ENCODE results near the gene APOL3. TPM values are rescaled to one million over a fixed set of nuclear protein-coding genes. Genes with fewer than 3 reads are reported as not detected.
"Not testable (repeated sequence)": the region's sequence is repeated elsewhere in the genome, so short reads cannot be mapped to it uniquely, and the experiment has no call there.

The APOL3 gene, protein sequence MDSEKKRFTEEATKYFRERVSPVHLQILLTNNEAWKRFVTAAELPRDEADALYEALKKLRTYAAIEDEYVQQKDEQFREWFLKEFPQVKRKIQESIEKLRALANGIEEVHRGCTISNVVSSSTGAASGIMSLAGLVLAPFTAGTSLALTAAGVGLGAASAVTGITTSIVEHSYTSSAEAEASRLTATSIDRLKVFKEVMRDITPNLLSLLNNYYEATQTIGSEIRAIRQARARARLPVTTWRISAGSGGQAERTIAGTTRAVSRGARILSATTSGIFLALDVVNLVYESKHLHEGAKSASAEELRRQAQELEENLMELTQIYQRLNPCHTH
- total RNA-seq (2014; rRNA removed; shearing (Covaris generic); ENCODE audit: low replicate concordance), result 11.8 and 17.6 TPM in 2 replicates

DNA sequence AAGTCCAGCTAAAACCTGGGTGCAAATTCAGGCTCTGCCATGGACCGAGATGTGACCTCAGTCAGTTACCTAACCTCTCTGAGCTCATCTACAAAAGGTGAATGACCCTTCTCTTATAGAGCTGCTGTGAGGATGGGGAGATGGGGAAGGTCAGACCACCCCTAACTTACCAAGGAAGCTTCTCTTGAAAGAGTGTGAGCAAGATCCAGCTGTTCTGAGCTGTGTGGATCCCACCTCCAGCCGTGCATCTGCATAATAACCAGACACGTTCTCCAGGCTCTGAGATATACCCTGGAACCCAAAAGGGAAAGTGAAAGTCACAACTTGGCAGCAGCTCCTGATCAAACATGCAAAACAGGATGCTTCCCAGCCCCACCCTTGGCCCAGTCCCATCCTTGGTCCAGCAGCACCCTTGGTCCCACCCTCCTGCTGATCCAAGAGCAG, at the start of gene APOL3:
Gene APOL3 (minus strand): TSS at position 257 of the 444 bp plus-strand sequence. CDS start 11,700 bp downstream, outside the sequence.
- Histone ChIP-seq H3K9me3 (no peaks in the 10 kb centered on the region), H3K36me3 (no peaks in the 10 kb centered on the region), H3K4me3 (peak within 1 kb of the TSS; percentile 43), H3K27me3 (no peaks in the 10 kb centered on the region)
- DNase-seq, result peak; percentile 85

DNA sequence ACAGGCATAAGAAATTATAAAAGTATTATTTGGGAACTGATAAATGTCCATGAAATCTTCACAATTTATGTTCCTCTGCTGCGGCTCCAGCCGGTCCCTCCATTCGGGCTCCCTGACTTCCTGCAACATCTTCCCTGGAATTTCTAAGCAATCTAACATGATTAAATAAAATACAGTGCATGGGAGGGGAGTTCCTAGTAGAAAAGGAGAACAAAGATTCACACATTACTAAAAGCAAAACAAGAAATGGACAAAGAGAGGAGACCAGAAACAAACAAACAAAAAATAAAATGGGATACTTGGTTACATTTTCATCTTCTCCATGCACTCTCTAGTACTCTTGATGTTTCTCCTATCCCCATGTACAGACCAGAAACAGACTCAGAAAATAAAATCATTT, 49.7 kb upstream of the APOL3 start:
- DNase-seq, result no peak
- no peaks in the 10 kb centered on the region for H3K9me3 ChIP-seq
- no peaks in the 10 kb centered on the region for H3K36me3 ChIP-seq
- H3K27me3 ChIP-seq, result no peaks in the 10 kb centered on the region
- H3K4me3 ChIP-seq, result no peak overlapping the region

DNA sequence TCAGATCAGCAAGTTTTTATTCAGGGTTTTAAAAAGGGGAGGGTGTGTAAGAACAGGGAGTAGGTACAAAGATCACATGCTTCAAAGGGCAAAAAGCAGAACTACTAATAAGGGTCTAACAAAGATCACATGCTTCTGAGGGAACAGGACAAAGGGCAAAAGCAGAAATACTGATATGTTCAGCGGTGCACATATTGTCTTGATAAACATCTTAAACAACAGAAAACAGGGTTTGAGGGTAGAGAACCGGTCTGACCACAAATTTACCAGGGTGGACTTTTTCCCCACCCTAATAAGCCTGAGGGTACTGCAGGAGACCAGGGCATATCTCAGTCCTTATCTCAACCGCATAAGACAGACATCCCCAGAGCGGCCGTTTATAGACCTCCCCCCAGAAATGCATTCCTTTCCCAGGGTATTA, 48.9 kb upstream of the APOL3 start:
- not testable (repeated sequence) for DNase-seq, H3K27me3 ChIP-seq, H3K9me3 ChIP-seq, H3K36me3 ChIP-seq, H3K4me3 ChIP-seq

DNA sequence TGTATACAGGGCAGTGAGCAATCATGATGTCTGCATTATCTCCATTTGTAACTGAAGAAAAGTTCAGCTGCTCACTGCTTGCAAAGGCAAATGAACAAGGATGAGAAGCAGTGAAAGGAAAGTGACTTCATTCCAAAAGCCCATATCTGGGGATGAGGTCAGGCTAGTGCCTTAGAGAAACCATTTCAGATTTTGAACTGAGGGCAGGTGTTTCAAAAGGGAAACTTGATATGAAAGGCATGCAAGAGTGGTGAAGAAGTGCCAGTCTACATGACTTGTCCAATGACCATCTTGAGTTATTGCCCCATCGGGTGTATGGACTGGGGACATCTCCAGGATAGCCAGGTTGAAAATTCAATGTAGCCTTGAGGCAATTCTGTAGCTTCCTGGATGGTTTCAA, 48.4 kb upstream of the APOL3 start:
- H3K4me3 ChIP-seq, result no peak overlapping the region
- H3K9me3 ChIP-seq, result no peaks in the 10 kb centered on the region
- H3K27me3 ChIP-seq, result no peaks in the 10 kb centered on the region
- DNase-seq, result no peak
- H3K36me3 ChIP-seq, result no peaks in the 10 kb centered on the region

DNA sequence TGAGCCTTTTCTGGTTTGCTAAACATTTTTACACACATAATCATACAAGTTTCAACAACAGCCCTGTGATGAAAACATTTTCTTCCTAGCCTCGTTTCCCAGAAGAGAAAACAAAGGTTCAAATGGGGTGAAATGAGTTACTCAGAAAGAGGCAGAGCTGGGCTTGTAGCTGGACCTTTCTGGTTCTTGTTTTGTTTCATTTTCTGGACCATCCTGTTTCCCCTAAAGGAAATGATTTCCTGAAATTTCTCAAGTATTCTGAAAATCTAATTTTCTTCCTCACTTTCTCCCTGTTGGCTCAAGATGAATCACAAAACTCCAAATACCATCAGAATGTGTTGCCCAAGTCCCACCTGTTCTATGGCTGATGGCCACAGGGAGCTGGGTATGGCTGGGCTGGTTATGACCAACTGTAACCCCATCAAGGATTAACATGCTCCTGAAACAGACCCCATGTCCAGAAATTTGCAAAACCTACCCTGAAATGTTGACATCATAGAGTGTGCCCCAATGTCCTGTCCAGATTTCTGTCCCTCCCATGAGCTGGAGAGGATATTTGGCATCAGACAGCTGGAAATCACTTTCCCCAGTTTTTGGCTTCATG, 47.7 kb upstream of the APOL3 start:
- H3K27me3 ChIP-seq, result no peaks in the 10 kb centered on the region
- H3K4me3 ChIP-seq, result no peak overlapping the region
- no peaks in the 10 kb centered on the region for H3K9me3 ChIP-seq
- DNase-seq, result no peak
- H3K36me3 ChIP-seq, result no peaks in the 10 kb centered on the region

DNA sequence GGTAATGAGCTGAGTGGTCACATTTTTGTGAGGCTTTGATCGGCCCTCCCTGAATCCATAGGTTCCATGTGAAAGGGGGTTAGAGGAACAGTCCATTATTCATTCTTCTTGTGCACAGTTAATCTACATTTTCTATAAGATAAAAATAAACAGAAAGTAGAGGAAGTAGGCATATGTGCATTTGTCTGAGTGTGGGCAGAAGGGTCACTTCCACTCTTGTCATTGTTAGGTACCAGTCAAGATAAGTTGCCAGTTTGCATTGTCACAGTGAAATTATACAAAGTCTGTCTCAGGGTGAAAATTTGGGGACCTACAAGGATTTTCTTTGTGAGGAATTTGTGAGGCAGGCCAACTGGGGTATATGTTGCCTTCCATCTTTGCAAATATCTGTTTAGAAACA, 45.7 kb upstream of the APOL3 start:
- Histone ChIP-seq H3K36me3 (no peaks in the 10 kb centered on the region), H3K9me3 (no peaks in the 10 kb centered on the region), H3K27me3 (no peaks in the 10 kb centered on the region), H3K4me3 (no peak overlapping the region)
- DNase-seq, result no peak

DNA sequence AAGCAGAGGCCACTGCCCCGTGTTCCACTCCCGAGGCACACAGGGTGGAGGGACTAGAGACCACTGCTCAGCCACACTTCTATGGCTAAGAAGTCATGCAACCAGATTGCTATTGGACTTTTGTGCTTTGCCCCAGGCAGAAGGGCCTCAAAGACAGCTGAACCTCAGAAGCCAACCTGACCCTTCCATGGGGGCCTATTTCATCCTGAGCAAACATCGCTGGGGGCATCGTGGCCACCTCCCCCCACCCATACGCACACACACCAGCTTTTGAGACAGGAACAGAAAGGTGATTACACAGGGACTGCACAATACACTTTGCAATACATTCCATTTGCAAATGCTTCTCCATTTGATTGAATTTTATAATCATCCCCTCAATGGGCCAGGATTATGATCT, 45.0 kb upstream of the APOL3 start:
- DNase-seq, H3K4me3 ChIP-seq, H3K36me3 ChIP-seq, H3K9me3 ChIP-seq, H3K27me3 ChIP-seq: not testable (repeated sequence)

DNA sequence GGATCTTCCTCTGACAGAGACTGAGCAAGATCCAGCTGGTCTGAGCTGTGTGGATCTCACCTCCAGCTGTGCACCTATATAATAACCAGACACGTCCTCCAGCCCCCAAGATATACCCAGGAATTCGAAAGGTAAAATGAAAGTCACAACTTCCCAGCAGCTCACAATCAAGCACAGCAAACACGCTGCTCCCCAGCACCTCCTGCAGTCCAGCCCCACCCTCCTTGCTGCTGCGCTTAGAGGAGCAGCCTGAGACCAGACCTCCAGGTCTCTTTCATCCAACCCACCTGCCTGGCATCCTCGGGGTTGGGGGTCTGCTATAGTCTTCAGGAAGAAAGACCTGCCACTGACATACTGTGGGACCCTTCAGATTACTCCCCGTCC, 44.1 kb upstream of the APOL3 start:
- no peak for DNase-seq
- Histone ChIP-seq H3K27me3 (no peaks in the 10 kb centered on the region), H3K36me3 (no peaks in the 10 kb centered on the region), H3K9me3 (no peaks in the 10 kb centered on the region), H3K4me3 (no peak overlapping the region)

DNA sequence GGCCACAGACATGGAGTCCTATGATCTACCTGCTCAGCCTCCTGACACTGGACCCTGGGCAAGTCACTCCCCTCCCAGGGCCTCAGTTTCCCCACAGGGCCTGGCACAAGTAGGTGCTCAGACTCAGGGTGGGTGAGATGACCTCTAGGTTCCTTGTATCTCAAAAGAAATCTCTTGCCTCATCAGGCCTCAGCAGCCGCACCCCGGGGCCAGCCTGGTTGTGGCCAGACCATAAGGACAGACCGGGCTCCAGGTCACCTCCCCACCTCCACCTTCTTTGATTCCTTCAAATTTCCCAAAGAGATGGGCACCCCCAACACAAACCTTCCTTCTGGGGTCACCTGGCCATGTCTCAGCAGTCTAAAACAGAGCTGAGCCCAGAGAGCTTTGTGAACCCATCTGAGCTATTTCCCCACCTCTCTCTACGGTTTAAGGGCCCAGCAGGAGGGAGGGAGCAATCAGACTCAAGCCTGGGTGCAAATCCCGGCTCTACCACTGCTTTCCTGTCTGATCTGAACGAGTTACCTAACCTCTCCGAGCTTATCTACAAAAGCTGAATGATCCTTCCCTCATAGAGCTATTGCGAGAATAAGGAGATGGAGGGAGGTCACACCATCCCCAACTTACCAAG, 43.6 kb upstream of the APOL3 start:
- Histone ChIP-seq H3K36me3 (no peaks in the 10 kb centered on the region), H3K27me3 (no peaks in the 10 kb centered on the region), H3K4me3 (no peak overlapping the region), H3K9me3 (no peaks in the 10 kb centered on the region)
- DNase-seq, result no peak

DNA sequence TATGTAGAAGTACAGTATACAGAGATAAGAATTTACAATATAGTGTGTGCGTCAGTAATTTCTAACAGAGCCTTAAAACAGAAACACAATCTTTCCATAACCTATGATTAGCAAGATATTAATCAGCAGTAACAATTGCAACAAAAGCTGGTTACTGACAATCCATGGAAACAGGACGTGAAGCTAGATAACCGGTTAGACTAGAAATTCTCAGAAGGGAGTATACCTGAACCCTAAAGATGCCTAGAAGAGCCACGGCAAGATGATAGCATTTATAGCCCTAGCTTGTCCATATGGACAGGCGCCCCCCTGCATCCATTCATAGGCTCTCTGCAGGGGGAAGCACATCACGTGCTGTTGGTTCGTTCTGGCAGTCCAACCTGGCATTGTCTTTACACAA, 42.9 kb upstream of the APOL3 start:
- not testable (repeated sequence) for DNase-seq, H3K27me3 ChIP-seq, H3K9me3 ChIP-seq, H3K4me3 ChIP-seq, H3K36me3 ChIP-seq

DNA sequence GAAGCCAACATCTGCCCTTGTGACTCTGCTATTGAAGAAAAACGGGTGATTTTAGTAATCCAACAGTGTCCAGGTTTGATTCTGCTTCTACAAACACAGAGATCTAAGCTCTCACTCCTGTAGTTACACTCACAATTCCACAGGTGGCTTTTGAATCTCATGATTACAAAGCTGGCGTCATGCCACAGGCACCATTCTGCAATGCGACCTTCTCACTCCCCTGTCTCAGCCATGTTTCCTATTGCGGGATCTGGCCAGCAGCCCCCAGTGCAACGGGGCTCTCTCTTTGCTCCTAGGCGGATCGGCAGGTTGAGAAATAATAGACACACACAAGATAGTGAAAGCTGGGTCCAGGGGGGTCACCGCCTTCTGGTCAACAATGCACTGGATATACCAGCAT, 42.4 kb upstream of the APOL3 start:
- H3K4me3 ChIP-seq, H3K27me3 ChIP-seq, DNase-seq, H3K9me3 ChIP-seq, H3K36me3 ChIP-seq: not testable (repeated sequence)

DNA sequence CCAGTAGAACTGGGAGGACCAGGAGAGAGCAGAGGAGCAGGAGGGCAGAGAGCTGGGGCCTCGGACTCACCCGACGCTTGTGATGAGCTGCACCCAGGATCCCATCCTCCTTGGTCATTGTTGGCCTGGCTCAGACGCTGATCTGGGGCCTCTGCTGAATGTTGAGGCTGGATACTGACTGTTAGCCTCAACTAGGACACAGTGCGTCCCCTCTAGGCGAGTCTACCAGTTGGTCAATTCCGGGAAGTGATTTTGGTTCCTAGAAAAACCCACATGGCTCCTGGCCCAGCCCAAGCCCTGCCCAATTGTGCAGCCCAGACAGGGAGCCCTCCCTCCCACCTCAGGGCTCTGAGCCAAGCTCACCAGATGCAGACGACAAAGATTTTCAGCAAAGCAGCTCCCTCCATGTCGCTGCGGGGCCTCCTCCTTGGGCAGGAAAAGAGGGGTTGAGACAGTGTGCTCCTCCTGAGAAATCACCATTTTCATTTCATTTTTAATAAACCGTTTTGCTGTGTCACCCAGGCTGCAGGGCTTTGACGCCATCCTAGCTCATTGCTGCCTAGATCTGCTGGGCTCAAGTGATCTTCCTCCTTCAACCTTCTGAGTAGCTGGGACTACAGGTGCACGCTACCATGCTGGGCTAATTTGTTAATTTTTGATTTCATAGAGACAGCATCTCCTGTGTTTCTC, 41.2 kb upstream of the APOL3 start, which contains the start of gene APOL4:
Gene APOL4 (minus strand): TSS at position 180 of the 690 bp plus-strand sequence. CDS start 75 bp downstream, at position 105.
- Histone ChIP-seq H3K9me3 (no peaks in the 10 kb centered on the region), H3K27me3 (no peaks in the 10 kb centered on the region), H3K36me3 (no peaks in the 10 kb centered on the region), H3K4me3 (no peak within 1 kb of the TSS)
- DNase-seq, result no peak

DNA sequence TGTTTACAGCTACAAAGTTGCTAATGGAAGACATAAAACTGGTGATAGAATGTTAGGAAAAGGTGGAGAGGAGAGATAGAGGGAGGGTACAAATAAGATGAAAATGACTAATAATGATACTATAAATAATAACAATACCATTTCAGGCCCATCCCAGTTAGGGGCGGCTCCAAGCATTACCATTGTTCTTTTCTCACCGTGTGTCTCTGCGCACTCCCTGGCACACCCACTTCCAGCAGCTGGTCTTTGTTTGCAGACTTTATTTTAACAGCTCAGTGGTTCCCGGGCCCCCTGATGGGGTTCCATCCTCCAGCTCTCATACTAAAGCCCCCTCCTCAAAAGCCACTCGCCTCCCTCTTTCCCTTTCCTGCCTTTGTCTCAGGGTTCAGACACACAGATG, 40.5 kb upstream of the APOL3 start:
- not testable (repeated sequence) for H3K4me3 ChIP-seq

DNA sequence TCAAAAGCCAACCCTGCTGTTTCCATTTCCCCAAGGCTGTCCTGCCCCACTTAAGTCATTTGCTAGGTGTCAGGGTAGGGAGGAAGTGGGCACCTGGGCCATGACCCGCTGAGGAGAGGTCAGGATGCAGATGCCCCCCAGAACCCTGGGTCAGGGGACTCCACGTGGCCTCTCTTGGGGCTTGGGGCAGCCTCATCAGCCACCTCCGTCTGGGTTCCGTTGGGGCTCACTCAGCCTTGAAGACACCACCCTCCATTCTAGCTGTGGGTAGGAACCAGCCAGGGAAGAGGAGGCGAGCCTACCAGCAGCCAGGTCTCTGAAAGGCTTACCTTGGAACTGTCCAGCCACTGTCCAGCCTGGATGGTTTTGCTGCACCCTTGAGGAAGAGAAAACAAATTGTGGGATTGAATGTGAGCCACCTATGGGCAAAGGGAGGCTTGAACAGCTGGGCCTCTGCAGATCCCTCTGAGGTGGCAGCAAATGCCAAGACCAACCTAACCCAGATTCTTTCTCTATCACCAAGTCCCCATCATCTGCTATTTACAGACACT, 38.5 kb upstream of the APOL3 start:
- no peaks in the 10 kb centered on the region for H3K27me3 ChIP-seq
- no peak for DNase-seq

More for the DNA sequence above, 40.5 kb upstream of the APOL3 start:
- H3K36me3 ChIP-seq, H3K9me3 ChIP-seq, H3K27me3 ChIP-seq, DNase-seq: not testable (repeated sequence)

DNA sequence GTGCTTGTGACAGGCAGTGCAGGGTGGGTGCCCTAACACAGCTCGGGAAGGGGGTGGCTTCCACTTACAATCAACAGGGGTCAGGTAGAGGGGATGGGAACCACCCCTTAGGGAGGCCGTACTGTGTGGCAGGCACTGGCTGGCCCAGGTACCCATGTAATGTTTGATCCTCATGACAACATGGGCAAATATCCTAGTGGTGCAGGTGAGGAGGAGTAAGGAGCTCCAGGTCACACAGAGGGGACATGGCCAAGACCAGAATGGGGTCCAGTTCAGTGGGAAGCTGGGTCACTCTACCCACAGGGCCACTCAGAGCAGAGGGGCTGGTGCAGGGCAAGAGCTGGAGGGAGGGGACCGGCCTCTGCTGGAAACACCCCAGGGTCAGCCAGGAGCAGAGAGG, 38.0 kb upstream of the APOL3 start:
- no peak for DNase-seq
- Histone ChIP-seq H3K9me3 (no peaks in the 10 kb centered on the region), H3K4me3 (no peak overlapping the region), H3K27me3 (no peaks in the 10 kb centered on the region), H3K36me3 (no peaks in the 10 kb centered on the region)

More for the DNA sequence above, 38.5 kb upstream of the APOL3 start:
- H3K4me3 ChIP-seq, result no peak overlapping the region
- no peaks in the 10 kb centered on the region for H3K36me3 ChIP-seq
- H3K9me3 ChIP-seq, result no peaks in the 10 kb centered on the region

DNA sequence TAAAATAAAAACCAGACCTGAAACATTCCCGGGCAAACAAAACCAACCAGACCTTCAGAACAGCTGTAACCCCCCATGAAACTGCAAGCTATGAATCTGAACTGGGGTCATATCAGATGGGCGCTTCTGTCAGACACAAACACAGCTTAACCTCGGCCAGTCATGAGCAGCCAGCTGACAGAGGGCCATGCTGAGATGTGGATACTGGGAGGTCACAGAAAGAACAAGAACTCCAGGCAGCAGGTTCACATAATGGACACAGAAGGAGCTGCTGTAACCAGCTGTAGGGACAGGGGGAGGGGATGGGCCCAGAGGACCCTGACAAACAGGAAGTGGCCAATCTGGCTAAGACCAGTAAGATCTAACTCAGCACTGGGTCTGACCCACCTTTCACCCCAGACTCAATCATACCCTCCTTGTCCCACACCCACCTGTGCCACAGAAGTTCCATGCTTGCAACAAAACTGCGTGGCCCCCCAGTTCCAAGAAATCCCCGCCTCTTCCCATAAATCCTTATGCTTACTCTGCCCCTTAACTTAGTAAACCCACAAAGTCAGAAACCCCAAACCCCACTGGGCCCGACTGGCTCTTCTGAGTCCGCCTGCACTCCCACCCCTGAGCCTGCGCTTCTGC, 37.1 kb upstream of the APOL3 start:
- Histone ChIP-seq H3K9me3 (no peaks in the 10 kb centered on the region), H3K27me3 (no peaks in the 10 kb centered on the region), H3K36me3 (no peaks in the 10 kb centered on the region), H3K4me3 (no peak overlapping the region)
- no peak for DNase-seq

Measured in MG63 (cell line).